ENCODE measurements around the gene STAC3. TPM values are rescaled to one million over a fixed set of nuclear protein-coding genes. Genes with fewer than 3 reads are reported as not detected.
A peak's percentile ranks its signal among the peaks of the same experiment; 100 is the strongest.

Gene STAC3
- total RNA-seq, 1 experiment from 2014 or later, result 2.8 TPM

GRCh38 chr12:57224278-57224972, 26.6 kb downstream of the STAC3 start:
- no peak overlapping the region for H2BK5ac ChIP-seq (ENCODE audit: insufficient read length, low read length)
- no peaks in the 10 kb centered on the region; a peak in 1 of 7 replicates for H3K36me3 Mint-ChIP-seq (ENCODE audit: insufficient read depth in 1 of 3, low read depth in 3 of 3)
- H3K14ac ChIP-seq (ENCODE audit: insufficient read depth, low read length), result no peak overlapping the region
- no peak overlapping the region for H3K18ac ChIP-seq (ENCODE audit: insufficient read length, low read depth, low read length)
- no peak overlapping the region for H4K91ac ChIP-seq (ENCODE audit: insufficient read length, low read depth, low read length)
- no peak overlapping the region for H3K23ac ChIP-seq (ENCODE audit: insufficient read length, low read depth, low read length)
- peaks cover 87% of the 10 kb centered on the region for H3K27me3 Mint-ChIP-seq (ENCODE audit: low read depth)
- WGBS (ENCODE audit: extremely low coverage, insufficient read length, low lambda C conversion rate), result no CpG with 5 or more reads among the region's 30 CpGs
- no peak overlapping the region for H4K5ac ChIP-seq (ENCODE audit: insufficient read length, low read depth, low read length)
- no peaks in the 10 kb centered on the region for H4K20me1 ChIP-seq (ENCODE audit: control insufficient read depth, insufficient read depth, insufficient read length)
- no peak overlapping the region for H2BK15ac ChIP-seq (ENCODE audit: low read depth, low read length)
- peaks cover 54% of the 10 kb centered on the region for H3K27me3 ChIP-seq (ENCODE audit: insufficient read depth, low read length)
- no peaks in the 10 kb centered on the region for H3K79me1 ChIP-seq (ENCODE audit: insufficient read depth, low read depth, low read length, poor library complexity, severe bottlenecking)
- no peak overlapping the region for H3K27ac Mint-ChIP-seq
- H3K4me1 ChIP-seq (ENCODE audit: insufficient read depth, low read length), result no peaks in the 10 kb centered on the region; the same call in 1 of the 2 replicates
- no peak overlapping the region for H2AFZ ChIP-seq (ENCODE audit: low read length)
- no peak for TF ChIP-seq CTCF (conservative IDR thresholded peaks at IDR 0.05)
- H3K9ac ChIP-seq (ENCODE audit: extremely low read depth, insufficient read length, low read length), result no peak overlapping the region
- H3K4me1 Mint-ChIP-seq, result peaks cover 61 to 69% of the 10 kb centered on the region in 2 experiments
- no peak overlapping the region for H3K27ac ChIP-seq (ENCODE audit: insufficient read length, low read depth, low read length)
- H2BK20ac ChIP-seq (ENCODE audit: low read depth, low read length, poor library complexity, severe bottlenecking), result no peak overlapping the region
- no peak overlapping the region for H2AK5ac ChIP-seq (ENCODE audit: insufficient read length, low read length)
- no peak overlapping the region for H2BK12ac ChIP-seq (ENCODE audit: insufficient read length, low read depth, low read length)
- no peak overlapping the region for H3K56ac ChIP-seq (ENCODE audit: insufficient read length, low read depth, low read length)
- peaks cover 18% of the 10 kb centered on the region for H3K23me2 ChIP-seq (ENCODE audit: insufficient read length, low read depth, low read length, poor library complexity, severe bottlenecking)
- DNase-seq, result no peak
- H2BK120ac ChIP-seq (ENCODE audit: low read depth, low read length, poor library complexity, severe bottlenecking), result no peak overlapping the region
- H3T11ph ChIP-seq (ENCODE audit: low read length), result no peak overlapping the region
- no peak overlapping the region for H3K4ac ChIP-seq (ENCODE audit: low read depth, low read length)
- H3K9me3 ChIP-seq (ENCODE audit: control insufficient read depth, low read depth, low read length), result no peaks in the 10 kb centered on the region
- H3K4me3 Mint-ChIP-seq, result peak overlapping the region in 1 of 2 experiments; percentile 16; a peak in 1 of 5 replicates
- H3K79me2 ChIP-seq (ENCODE audit: insufficient read depth, low read length), result no peaks in the 10 kb centered on the region
- no peak overlapping the region for H4K8ac ChIP-seq (replicated peaks; ENCODE audit: insufficient read length, low read depth, low read length)
- H3K9me3 Mint-ChIP-seq, result peaks cover 0 to 3% of the 10 kb centered on the region in 2 experiments; a peak in 3 of 5 replicates
- no peak overlapping the region for H3K4me2 ChIP-seq (ENCODE audit: insufficient read depth, insufficient read length, low read length)

All from H9 (cell line).